Measurements from ENCODE around the gene PRICKLE1.

The PRICKLE1 gene

GRCh38 chr12:42421844-42422779 lies 167.4 kb downstream of the PRICKLE1 start:
- no peak for DNase-seq
- no peaks in the 10 kb centered on the region for H3K27me3 Mint-ChIP-seq
- CTCF ChIA-PET = no interaction called here
- H3K27ac Mint-ChIP-seq = no peak overlapping the region
- H3K4me3 Mint-ChIP-seq = no peak overlapping the region
- H3K9me3 Mint-ChIP-seq = no peaks in the 10 kb centered on the region
- peaks cover 14% of the 10 kb centered on the region for H3K4me1 Mint-ChIP-seq
- peaks cover 9% of the 10 kb centered on the region for H3K36me3 Mint-ChIP-seq

- H3K27me3 Mint-ChIP-seq = no peaks in the 10 kb centered on the region
- peaks cover 12% of the 10 kb centered on the region for H3K36me3 Mint-ChIP-seq
- no peaks in the 10 kb centered on the region for H3K9me3 Mint-ChIP-seq
- no peak for DNase-seq
- H3K4me3 Mint-ChIP-seq = no peak overlapping the region
- no peak overlapping the region for H3K27ac Mint-ChIP-seq
- CTCF ChIA-PET = no interaction called here
- peaks cover 13% of the 10 kb centered on the region for H3K4me1 Mint-ChIP-seq
Observed at GRCh38 chr12:42420395-42420794, 169.2 kb downstream of the PRICKLE1 start.

DNA sequence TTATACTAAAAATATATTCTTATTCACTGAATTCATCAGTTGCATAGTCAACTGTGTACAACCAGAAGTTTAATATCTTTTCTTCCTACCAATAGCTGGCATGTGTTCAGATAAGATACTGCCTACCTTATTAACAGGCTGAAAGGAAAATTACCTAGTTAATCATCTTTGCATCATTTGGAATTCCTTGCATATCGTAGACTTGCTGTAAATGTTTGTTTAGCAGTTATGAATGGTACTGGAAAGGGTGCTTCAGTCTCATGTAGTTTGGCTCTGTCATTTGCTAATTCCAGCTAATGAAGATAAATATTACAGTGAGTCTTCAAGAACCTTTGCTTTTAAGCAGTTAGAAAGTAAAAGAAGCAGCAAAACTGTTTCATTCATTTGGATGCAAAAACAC lies 179.2 kb downstream of the PRICKLE1 start:
- no peak for DNase-seq
- Mint-ChIP-seq H3K9me3 (no peaks in the 10 kb centered on the region), H3K36me3 (peaks cover 18% of the 10 kb centered on the region), H3K4me1 (no peaks in the 10 kb centered on the region), H3K27me3 (no peaks in the 10 kb centered on the region), H3K27ac (no peak overlapping the region), H3K4me3 (no peak overlapping the region)
- CTCF ChIA-PET = no interaction called here

DNA sequence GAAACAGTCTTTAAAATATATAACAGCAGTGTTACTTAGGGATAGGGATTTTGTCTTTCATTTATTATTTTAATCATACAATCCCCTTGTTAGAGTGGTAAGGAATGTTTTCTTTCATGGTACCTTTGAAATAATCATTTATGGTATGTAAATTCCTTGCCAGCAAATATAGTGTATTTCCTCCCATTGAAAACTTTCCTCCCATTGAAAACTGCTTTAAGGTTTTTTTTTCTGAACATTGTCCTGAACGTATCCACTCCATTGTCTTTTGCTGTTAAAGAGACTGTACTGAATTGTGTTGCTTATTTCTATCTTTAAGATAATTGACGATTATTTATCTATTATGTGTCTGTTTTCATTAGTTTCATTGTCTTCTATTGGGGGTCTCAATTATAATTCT lies 180.1 kb downstream of the PRICKLE1 start:
- Mint-ChIP-seq H3K27me3 (no peaks in the 10 kb centered on the region), H3K27ac (no peak overlapping the region), H3K36me3 (peaks cover 21% of the 10 kb centered on the region), H3K4me1 (no peaks in the 10 kb centered on the region), H3K4me3 (no peak overlapping the region), H3K9me3 (no peaks in the 10 kb centered on the region)
- DNase-seq = no peak
- CTCF ChIA-PET = no interaction called here

GRCh38 chr12:42407306-42407705 lies 182.2 kb downstream of the PRICKLE1 start:
- Mint-ChIP-seq H3K27ac (no peak overlapping the region), H3K4me3 (no peak overlapping the region), H3K9me3 (no peaks in the 10 kb centered on the region), H3K36me3 (peaks cover 24% of the 10 kb centered on the region), H3K4me1 (no peaks in the 10 kb centered on the region), H3K27me3 (no peaks in the 10 kb centered on the region)
- no peak for DNase-seq
- CTCF ChIA-PET = no interaction called here

All from activated naive CD4-positive, alpha-beta T cell treated with anti-CD3 and anti-CD28 coated beads, Interleukin-2, amount 10 ng/mL, durations not matched to agents 7 days and 5 days (primary cell).